ENCODE data around the gene PXMP2. TPM values are rescaled to one million over a fixed set of nuclear protein-coding genes. Genes with fewer than 3 reads are reported as not detected.

PXMP2 gene
- total and polyA plus RNA-seq, 4 donors: 43.8 to 259 (median 135) TPM

- TF ChIP-seq REST (IDR thresholded peaks at IDR 0.05) (no peak), ZBTB33 (IDR thresholded peaks at IDR 0.05) (no peak), NR2F2 (IDR thresholded peaks at IDR 0.05) (no peak), RAD21 (IDR thresholded peaks at IDR 0.05) (no peak), TAF1 (conservative IDR thresholded peaks at IDR 0.05) (no peak), YY1 (IDR thresholded peaks at IDR 0.05) (no peak), RXRA (IDR thresholded peaks at IDR 0.05) (no peak), FOXA1 (IDR thresholded peaks at IDR 0.05) (no peak), HNF4A (conservative IDR thresholded peaks at IDR 0.05) (no peak), ATF3 (IDR thresholded peaks at IDR 0.05) (no peak), CTCF (IDR thresholded peaks at IDR 0.05; ENCODE audit: low read depth, low read length, missing input control) (no peak), MAX (IDR thresholded peaks at IDR 0.05) (no peak)
- Histone ChIP-seq H3K9me3 (ENCODE audit: control insufficient read depth in 4 of 4, low read length in 3 of 4) (no peaks in the 10 kb centered on the region), H3K27me3 (ENCODE audit: control insufficient read depth in 4 of 4, insufficient read depth in 4 of 4, low read length in 3 of 4) (no peaks in the 10 kb centered on the region), H3K9ac (ENCODE audit: low read depth in 1 of 2, low read length in 2 of 2) (no peak overlapping the region), H3K27ac (ENCODE audit: low read depth in 1 of 2, low read length in 2 of 2) (no peak overlapping the region), H3K36me3 (ENCODE audit: control insufficient read depth in 4 of 4, insufficient read depth in 3 of 4, low read depth in 1 of 4, low read length in 3 of 4) (peaks cover 32 to 86% (median 42%) of the 10 kb centered on the region in 4 donors), H3K4me1 (ENCODE audit: control insufficient read depth in 4 of 4, insufficient read depth in 4 of 4, low read length in 3 of 4) (no peaks in the 10 kb centered on the region), H3K4me3 (ENCODE audit: low read depth in 1 of 3, low read length in 3 of 3) (no peak overlapping the region)
- WGBS: 98% methylated on average over 2 of the region's 2 CpGs
- no peak for DNase-seq (ENCODE audit: low spot score)
These were observed 36.4 kb downstream of the PXMP2 start for GRCh38 chr12:132723764-132724140.

- no peak for TF ChIP-seq EGR1 (IDR thresholded peaks at IDR 0.05; ENCODE audit: low read depth in 2 of 2)
- TF ChIP-seq FOXA2 (IDR thresholded peaks at IDR 0.05): no peak
- 93% methylated on average over 30 of the region's 30 CpGs for WGBS
- H3K9me3 ChIP-seq (ENCODE audit: control insufficient read depth in 4 of 4, low read length in 3 of 4): no peaks in the 10 kb centered on the region
- peaks cover 25 to 77% (median 37%) of the 10 kb centered on the region in 4 donors for H3K36me3 ChIP-seq (ENCODE audit: control insufficient read depth in 4 of 4, insufficient read depth in 3 of 4, low read depth in 1 of 4, low read length in 3 of 4)
- H3K9ac ChIP-seq (ENCODE audit: low read depth in 1 of 2, low read length in 2 of 2): no peak overlapping the region
- H3K4me3 ChIP-seq (ENCODE audit: low read depth in 1 of 3, low read length in 3 of 3): no peak overlapping the region
- no peaks in the 10 kb centered on the region for H3K27me3 ChIP-seq (ENCODE audit: control insufficient read depth in 4 of 4, insufficient read depth in 4 of 4, low read length in 3 of 4)
- H3K27ac ChIP-seq (ENCODE audit: low read depth in 1 of 2, low read length in 2 of 2): no peak overlapping the region
- DNase-seq (ENCODE audit: low spot score): no peak
- no peaks in the 10 kb centered on the region for H3K4me1 ChIP-seq (ENCODE audit: control insufficient read depth in 4 of 4, insufficient read depth in 4 of 4, low read length in 3 of 4)
These were observed 37.3 kb downstream of the PXMP2 start for GRCh38 chr12:132724506-132725241.

Measured in liver (tissue), 9 donors.